Measurements from ENCODE around the gene TRH.
"Not testable (repeated sequence)": the region's sequence is repeated elsewhere in the genome, so short reads cannot be mapped to it uniquely, and the experiment has no call there.

TRH gene

GRCh38 chr3:129965937-129966336, 8.6 kb upstream of the TRH start:
- DNase-seq = no peak

- no peak for DNase-seq
These were observed 7.6 kb upstream of the TRH start for GRCh38 chr3:129966876-129967275.

DNA sequence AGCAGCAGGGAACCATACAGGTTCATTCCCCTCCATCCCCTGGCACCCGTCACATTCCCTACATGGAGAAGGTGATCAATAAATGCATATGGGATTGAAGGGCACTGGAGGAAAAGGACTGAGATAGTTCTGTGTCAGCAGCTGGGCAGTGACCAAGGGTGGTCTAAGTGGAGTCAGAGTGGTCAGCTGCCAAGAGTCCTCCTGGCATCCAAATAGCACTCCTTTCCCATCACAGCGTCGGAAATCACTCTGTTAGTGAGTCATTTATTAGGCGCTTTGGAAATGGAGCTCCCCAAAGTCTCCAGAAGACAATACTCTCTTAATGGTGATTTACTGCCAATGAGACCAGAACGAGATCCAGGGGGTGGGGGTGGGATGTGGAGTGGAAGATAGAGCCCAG, 6.8 kb upstream of the TRH start:
- DNase-seq = no peak

DNA sequence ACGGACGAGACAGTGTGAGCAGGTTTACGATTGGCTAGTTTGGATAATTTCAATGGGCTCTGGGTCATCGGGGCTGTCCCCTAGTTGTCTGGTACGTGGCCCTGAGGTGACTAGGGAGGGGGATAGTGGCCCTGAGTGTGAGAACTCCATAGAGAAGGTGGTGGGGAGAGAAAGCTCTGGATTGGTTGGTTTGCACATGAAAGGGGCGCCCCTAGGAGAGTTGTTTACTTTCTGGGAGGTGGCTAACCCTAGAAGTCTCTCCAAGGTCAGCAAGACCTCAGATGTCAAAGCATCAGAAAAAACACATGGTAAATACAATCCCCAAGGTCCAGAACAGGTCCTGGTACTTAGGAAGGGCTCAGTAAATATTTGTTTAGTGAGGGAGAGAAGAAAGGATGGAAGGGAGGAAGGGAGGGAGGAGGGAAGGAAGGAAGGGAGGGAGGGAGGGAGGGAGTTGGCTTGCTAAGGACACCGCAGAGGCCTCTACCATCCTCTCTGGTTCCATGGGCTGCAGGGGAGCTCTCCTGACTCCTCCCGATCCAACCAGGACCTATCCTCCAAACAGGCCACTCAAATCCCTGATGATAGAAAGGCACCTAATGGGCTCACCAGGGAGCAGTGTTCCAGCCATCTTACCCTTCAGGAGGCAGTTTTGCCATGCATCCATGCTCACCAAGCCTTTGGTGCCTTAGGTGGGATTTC, 3.0 kb upstream of the TRH start:
- no peak for DNase-seq

DNA sequence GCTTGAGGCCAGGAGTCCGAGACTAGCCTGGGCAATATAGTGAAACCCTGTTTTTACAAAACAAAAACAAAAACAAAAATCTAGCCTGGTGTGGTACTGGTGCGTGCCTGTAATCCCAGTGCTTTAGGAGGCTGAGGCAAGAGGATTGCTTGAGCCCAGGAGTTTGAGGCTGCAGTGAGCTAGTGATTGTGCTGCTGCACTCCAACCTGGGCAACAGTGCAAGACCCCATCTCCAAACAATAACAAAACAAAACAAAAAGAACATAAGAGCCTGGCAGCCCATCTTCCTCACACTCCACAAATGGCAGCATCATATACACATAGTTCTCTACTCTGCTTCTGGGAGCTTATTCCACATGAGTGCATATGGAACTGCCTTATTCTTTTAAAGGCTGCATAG, 2.2 kb upstream of the TRH start:
- DNase-seq = no peak

- DNase-seq = no peak
These were observed 512 bp upstream of the TRH start for GRCh38 chr3:129973853-129974563.

GRCh38 chr3:129974833-129975704, 549 bp downstream of the TRH start:
- peak; percentile 55 to 81 (median 69) for DNase-seq

- peak in 1 of 4 experiments; percentile 31 for DNase-seq
These were observed 1.2 kb downstream of the TRH start for GRCh38 chr3:129975705-129976048.

- no peak for DNase-seq
These were observed 1.8 kb downstream of the TRH start for GRCh38 chr3:129976286-129976685.

DNA sequence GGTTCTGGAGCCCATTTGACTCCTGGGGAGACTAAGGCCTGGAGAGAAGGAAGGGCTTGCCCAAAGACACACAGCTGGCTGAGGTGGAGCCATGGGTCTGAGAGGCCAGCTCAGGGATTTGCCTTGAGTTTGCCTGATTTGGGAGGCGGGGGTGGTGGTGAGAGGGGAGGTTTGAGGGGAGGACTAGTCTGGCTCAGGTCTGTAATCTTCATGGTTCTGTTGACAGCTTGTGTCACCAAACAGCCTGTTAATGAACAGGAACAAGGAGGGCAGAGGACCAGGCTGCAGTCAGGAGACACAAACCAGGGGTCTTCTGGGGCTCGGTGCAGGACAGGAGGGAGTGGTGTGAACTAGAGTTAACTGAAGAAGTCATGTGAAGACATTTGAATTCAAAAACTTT, 3.6 kb downstream of the TRH start:
- DNase-seq = no peak

GRCh38 chr3:129979905-129980304, 5.4 kb downstream of the TRH start:
- no peak for DNase-seq

- DNase-seq = no peak
These were observed 9.0 kb downstream of the TRH start for GRCh38 chr3:129983561-129983960.

- DNase-seq = no peak
These were observed 9.6 kb downstream of the TRH start for GRCh38 chr3:129984125-129984524.

GRCh38 chr3:129985113-129985512, 10.6 kb downstream of the TRH start:
- DNase-seq = no peak

DNA sequence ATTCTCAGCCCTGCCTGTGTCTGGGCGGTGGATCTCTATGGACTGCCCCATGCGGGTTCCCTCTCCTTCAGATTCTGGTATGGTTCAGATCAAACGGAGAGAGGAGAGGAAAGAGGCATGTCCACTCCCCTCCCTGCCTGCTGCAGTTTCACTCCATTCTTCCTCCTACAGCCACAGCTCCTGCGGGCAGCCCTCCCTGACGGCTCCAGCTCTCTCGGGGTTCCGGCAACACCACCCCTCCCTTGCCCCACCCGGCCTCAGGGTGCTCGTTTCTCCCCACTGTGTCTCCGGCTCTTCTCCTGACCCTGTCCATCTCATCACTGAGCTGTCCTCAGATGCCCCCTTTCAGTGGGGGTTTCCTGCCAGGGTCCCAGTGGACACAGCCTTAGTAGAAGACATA, 13.9 kb downstream of the TRH start:
- DNase-seq = no peak

- DNase-seq = no peak
These were observed 14.9 kb downstream of the TRH start for GRCh38 chr3:129989414-129989813.

DNA sequence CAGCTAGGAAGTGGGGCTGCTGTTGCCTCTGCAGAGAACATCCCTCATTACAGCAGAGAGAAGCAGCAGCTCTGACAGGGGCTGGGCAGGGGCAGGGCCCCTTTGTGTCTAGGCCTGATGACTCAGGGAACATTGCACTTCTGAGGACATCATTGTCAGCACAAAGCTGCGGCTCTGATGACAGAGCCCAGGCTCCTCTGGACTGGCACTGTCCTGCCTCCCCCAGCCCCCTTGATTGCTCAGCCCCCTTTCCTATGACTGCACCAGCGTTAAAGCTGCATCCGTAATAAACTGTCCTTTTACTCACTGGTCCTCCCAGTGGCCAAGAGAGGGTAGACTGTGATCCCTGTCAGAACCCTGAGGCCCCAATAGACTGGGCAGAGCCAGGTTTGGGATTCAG, 18.3 kb downstream of the TRH start:
- peak in 1 of 4 experiments; percentile 26 for DNase-seq

- no peak for DNase-seq
These were observed 20.5 kb downstream of the TRH start for GRCh38 chr3:129994883-129995559.

DNA sequence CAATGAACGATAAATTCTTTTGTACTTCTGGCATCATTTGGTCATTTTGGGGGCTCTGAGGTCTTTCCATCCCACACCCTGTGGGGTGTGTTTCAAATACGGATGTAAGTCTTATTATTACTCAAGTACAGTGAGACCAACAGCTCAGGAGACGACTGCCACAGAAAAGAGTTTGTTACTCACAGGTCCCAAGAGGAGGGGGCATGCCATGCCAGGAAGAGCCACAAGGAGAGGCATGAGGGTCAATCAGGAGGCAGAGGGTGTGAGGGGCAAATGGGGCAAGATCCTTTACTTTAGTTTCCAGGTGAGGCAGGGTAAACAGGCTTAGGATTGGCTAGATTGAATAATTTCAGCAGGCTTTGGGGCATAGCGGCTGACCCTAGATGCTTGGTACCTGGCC, 21.6 kb downstream of the TRH start:
- no peak for DNase-seq

DNA sequence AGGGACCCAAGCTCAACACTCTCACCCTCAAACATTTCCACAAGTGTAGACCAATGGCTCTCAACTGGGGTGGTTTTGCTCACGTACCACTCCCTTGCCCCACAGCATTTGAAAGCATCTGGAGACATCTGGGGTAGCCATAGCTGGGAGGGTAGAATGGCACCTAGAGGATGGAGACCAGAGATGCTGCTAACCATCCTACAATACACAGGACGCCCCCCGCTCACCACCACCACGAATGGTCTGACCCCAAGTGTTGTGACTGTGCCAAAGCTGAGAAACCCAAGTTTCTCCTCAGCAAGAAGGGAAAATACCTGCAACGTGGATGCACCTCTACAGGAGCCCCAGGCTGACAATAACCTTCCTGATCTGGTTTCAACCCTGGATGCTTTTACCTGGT, 24.7 kb downstream of the TRH start:
- DNase-seq = not testable (repeated sequence)

- peak; percentile 41 to 81 (median 72) for DNase-seq
These were observed 28.4 kb downstream of the TRH start for GRCh38 chr3:130002666-130003598.

DNA sequence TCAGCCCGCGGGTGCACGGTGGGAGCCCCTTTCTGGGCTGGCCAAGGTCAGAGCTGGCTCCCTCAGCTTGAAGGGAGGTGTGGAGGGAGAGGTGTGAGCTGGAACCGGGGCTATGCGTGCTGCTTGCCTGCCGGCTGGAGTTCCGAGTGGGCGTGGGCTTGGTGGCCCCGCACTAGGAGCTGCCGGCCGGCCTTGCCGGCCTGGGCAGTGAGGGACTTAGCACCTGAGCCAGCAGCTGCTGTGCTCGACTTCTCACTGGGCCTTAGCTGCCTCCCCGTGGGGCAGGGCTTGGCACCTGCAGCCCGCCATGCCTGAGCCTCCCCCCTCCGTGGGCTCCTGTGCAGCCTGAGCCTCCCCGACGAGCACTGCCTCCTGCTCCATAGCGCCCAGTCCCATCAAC, 36.0 kb downstream of the TRH start:
- no peak for DNase-seq
